Kidney (tissue), 14 donors: Measurements from ENCODE around the gene WDHD1. TPM values are rescaled to one million over a fixed set of nuclear protein-coding genes. Genes with fewer than 3 reads are reported as not detected.

Experiments used
- DNase-seq, 5 donors: peaks; one replicate each; pipeline ENCODE4 v3.0.0-alpha.2; 2013 to 2020
- FAIRE-seq: peaks from 2 replicates; lab custom pipeline; 2012; peaks lifted over from hg19 to GRCh38; lab: Jason Lieb, UNC
- H3K27ac ChIP-seq, 2 donors: one replicate each; pipeline ENCODE4 v1.7.0; 2013; ENCODE audit warnings: low read depth in 2 of 2, low read length in 2 of 2, inconsistent platforms in 1 of 2
- H3K27me3 ChIP-seq: one replicate; pipeline ENCODE4 v1.7.1; 2013; ENCODE audit warnings: low read length, inconsistent platforms; ENCODE audit not compliant: control insufficient read depth, insufficient read depth
- H3K36me3 ChIP-seq, 3 donors: one replicate each; pipeline versions ENCODE4 v1.7.0 to v1.7.1; 2013; ENCODE audit warnings: low read length in 3 of 3, control low read depth in 1 of 3, inconsistent platforms in 1 of 3; ENCODE audit not compliant: insufficient read depth in 3 of 3, control insufficient read depth in 2 of 3
- H3K4me1 ChIP-seq, 3 donors: one replicate each; pipeline versions ENCODE4 v1.7.0 to v1.7.1; 2013; ENCODE audit warnings: low read length in 3 of 3, inconsistent platforms in 1 of 3, low read depth in 1 of 3; ENCODE audit not compliant: control insufficient read depth in 2 of 3, insufficient read depth in 2 of 3
- H3K4me3 ChIP-seq, 3 donors: one replicate each; pipeline versions ENCODE4 v1.7.0 to v1.8.1; 2013; ENCODE audit warnings: low read length in 3 of 3, control low read depth in 1 of 3, inconsistent platforms in 1 of 3
- H3K9ac ChIP-seq, 3 donors: one replicate each; pipeline versions ENCODE4 v1.7.0 to v1.7.1; 2013; ENCODE audit warnings: low read length in 3 of 3, control low read depth in 1 of 3, inconsistent platforms in 1 of 3
- H3K9me3 ChIP-seq, 3 donors: one replicate each; pipeline versions ENCODE4 v1.7.0 to v1.7.1; 2013; ENCODE audit warnings: low read length in 3 of 3, control low read depth in 1 of 3, inconsistent platforms in 1 of 3; ENCODE audit not compliant: control insufficient read depth in 2 of 3, insufficient read depth in 1 of 3
- CTCF ChIP-seq: IDR thresholded peaks from 3 replicates; pipeline ENCODE4 v1.5.1; 2012; ENCODE audit warnings: mild to moderate bottlenecking, moderate library complexity, borderline replicate concordance; ENCODE audit not compliant: insufficient read depth; ENCODE audit errors: extremely low read depth
- intact Hi-C: fragments of 100-400 bp; cut with DNase I; formaldehyde crosslinking; loops from one replicate; pipeline ENCODE4 v1.11.1; 2022
- polyA plus RNA-seq: library from polyadenylated mRNA; stranded (reverse); fragments of 350-450 nt; fragmentation: Illumina TruSeq; extraction: RNeasy Lipid Tissue Mini Kit (QIAGEN cat#74804); gene quantifications from one replicate; pipeline ENCODE4 v1.2.3, GENCODE V29; 2014; ENCODE audit warnings: low read depth, low replicate concordance; ENCODE audit not compliant: insufficient read depth
- total RNA-seq: library from RNA; stranded (reverse); fragmentation: NEBNext Ultra II Directional; extraction: Animal tissue kit (Norgen Biotek cat#: 25700); gene quantifications from one replicate; pipeline ENCODE4 v1.2.1, GENCODE V29; 2021
- donor health status: control.
- donor health status: control.
- donor health status: control.
- donor health status: control.
- donor health status: control.
- donor health status: DM: yes; HTN: yes; CAD: no.
- donor health status: Normal renal cell carcinoma (clear cell type).

WDHD1 gene
- total and polyA plus RNA-seq, 2 donors from 2014 or later = 1.8 to 3.3 TPM

GRCh38 chr14:55031190-55031589 is 4.3 kb upstream of the WDHD1 start:
- intact Hi-C loops = no loop called here
- Histone ChIP-seq H3K36me3 (peaks cover 0 to 6% (median 5%) of the 10 kb centered on the region in 3 donors), H3K4me1 (peaks cover 0 to 12% (median 3%) of the 10 kb centered on the region in 3 donors), H3K4me3 (no peak overlapping the region), H3K27ac (no peak overlapping the region), H3K9ac (no peak overlapping the region), H3K27me3 (no peaks in the 10 kb centered on the region), H3K9me3 (no peaks in the 10 kb centered on the region)
- TF ChIP-seq CTCF = no peak
- DNase-seq (no peak), FAIRE-seq (no peak)

- no peak for FAIRE-seq
- no peaks in the 10 kb centered on the region for H3K9me3 ChIP-seq
- TF ChIP-seq CTCF = no peak
- H3K9ac ChIP-seq = peak overlapping the region in 1 of 3 donors; percentile 75
- H3K27ac ChIP-seq = no peak overlapping the region
- H3K4me3 ChIP-seq = peak overlapping the region in 2 of 3 donors; percentile 86 to 97
- H3K4me1 ChIP-seq = peaks cover 0 to 12% (median 3%) of the 10 kb centered on the region in 3 donors
- no peaks in the 10 kb centered on the region for H3K36me3 ChIP-seq
- no peaks in the 10 kb centered on the region for H3K27me3 ChIP-seq
- no peak for DNase-seq
- intact Hi-C loops = no loop called here
Measured at GRCh38 chr14:55028476-55028875, 1.6 kb upstream of the WDHD1 start.

- Histone ChIP-seq H3K9ac (peak overlapping the region; percentile 5 to 92 (median 75)), H3K9me3 (no peaks in the 10 kb centered on the region), H3K4me1 (peaks cover 0 to 12% (median 3%) of the 10 kb centered on the region in 3 donors), H3K27ac (no peak overlapping the region), H3K4me3 (peak overlapping the region; percentile 86 to 97 (median 93)), H3K36me3 (no peaks in the 10 kb centered on the region), H3K27me3 (no peaks in the 10 kb centered on the region)
- TF ChIP-seq CTCF = no peak
- DNase-seq (peak in 2 of 5 donors; percentile 29 to 40), FAIRE-seq (no peak)
- intact Hi-C loops = no loop called here
Measured at GRCh38 chr14:55028066-55028465, 1.2 kb upstream of the WDHD1 start.

GRCh38 chr14:55026441-55026792 is 482 bp downstream of the WDHD1 start:
- DNase-seq (peak in 1 of 5 donors; percentile 3), FAIRE-seq (no peak)
- Histone ChIP-seq H3K4me1 (peaks cover 0 to 11% (median 3%) of the 10 kb centered on the region in 3 donors), H3K9me3 (no peaks in the 10 kb centered on the region), H3K27ac (no peak overlapping the region), H3K27me3 (no peaks in the 10 kb centered on the region), H3K36me3 (no peaks in the 10 kb centered on the region), H3K9ac (peak overlapping the region in 2 of 3 donors; percentile 54 to 75), H3K4me3 (peak overlapping the region; percentile 72 to 97 (median 86))
- no peak for TF ChIP-seq CTCF
- intact Hi-C loops = no loop called here
